ENCODE results near the gene GNPTG. TPM values are rescaled to one million over a fixed set of nuclear protein-coding genes. Genes with fewer than 3 reads are reported as not detected.

Gene GNPTG
- total RNA-seq, 2 donors from 2014 or later, result 99.6 to 132 TPM

DNA sequence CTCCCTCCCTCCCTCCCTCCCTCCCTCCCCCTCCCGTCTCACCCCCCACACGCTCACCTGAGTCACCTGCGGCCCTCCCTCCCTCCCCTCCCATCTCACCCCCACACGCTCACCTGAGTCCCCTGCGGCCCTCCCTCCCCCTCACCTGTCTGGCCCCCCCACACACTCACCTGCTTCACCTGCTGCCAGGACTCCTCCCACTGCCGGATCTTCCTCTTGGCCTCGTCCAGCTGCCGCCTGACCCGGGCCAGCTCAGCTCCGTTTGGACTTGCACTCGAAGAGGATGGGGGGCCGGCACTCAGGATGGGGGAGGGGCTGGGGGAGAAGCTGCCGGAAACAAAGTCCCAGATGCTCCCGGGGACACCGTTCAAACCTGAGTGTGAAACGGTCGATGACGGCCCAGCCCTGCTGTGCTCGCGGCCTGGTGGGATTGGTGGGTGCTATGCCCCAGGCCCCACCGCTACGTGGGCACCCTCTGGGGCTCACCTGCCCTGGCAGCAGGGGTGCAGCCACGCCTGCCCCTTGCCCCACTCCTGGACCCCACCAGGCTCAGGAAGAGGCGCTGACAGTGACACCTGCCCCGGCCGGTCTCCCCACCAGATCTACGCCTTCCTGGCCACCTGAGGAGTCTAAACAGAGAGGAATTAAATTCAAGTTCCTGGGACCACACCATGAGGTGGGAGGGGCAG lies 15.9 kb downstream of the GNPTG start:
- peak; percentile 74 for DNase-seq (ENCODE audit: low spot score)
- no peak for TF ChIP-seq POLR2A (IDR thresholded peaks at IDR 0.05)
- TF ChIP-seq, protein P1, sequence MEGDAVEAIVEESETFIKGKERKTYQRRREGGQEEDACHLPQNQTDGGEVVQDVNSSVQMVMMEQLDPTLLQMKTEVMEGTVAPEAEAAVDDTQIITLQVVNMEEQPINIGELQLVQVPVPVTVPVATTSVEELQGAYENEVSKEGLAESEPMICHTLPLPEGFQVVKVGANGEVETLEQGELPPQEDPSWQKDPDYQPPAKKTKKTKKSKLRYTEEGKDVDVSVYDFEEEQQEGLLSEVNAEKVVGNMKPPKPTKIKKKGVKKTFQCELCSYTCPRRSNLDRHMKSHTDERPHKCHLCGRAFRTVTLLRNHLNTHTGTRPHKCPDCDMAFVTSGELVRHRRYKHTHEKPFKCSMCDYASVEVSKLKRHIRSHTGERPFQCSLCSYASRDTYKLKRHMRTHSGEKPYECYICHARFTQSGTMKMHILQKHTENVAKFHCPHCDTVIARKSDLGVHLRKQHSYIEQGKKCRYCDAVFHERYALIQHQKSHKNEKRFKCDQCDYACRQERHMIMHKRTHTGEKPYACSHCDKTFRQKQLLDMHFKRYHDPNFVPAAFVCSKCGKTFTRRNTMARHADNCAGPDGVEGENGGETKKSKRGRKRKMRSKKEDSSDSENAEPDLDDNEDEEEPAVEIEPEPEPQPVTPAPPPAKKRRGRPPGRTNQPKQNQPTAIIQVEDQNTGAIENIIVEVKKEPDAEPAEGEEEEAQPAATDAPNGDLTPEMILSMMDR (IDR thresholded peaks at IDR 0.05), result no peak
- WGBS, result 56% methylated on average over 27 of the region's 27 CpGs
- intact Hi-C loops (cut with DNase I), result loop anchor here (10.0 kb wide), 1 partner anchor 63 kb away; the partner anchor contains the start of gene UBE2I
- H3K4me3 ChIP-seq, result no peak overlapping the region
- no peaks in the 10 kb centered on the region for H3K27me3 ChIP-seq (replicated peaks; ENCODE audit: insufficient read depth)
- H3K4me1 ChIP-seq (replicated peaks), result peaks cover 5% of the 10 kb centered on the region
- peaks cover 2 to 5% of the 10 kb centered on the region in 2 donors for H3K36me3 ChIP-seq
- no peaks in the 10 kb centered on the region for H3K9me3 ChIP-seq
- peak overlapping the region; percentile 67 to 77 for H3K27ac ChIP-seq

GRCh38 chr16:1371054-1371978 lies 19.6 kb downstream of the GNPTG start:
- no peaks in the 10 kb centered on the region for H3K36me3 ChIP-seq
- no peak overlapping the region for H3K27ac ChIP-seq
- intact Hi-C loops (cut with DNase I), result no loop called here
- TF ChIP-seq POLR2A (IDR thresholded peaks at IDR 0.05) (no peak), POLR2AphosphoS5 (IDR thresholded peaks at IDR 0.05) (no peak)
- TF ChIP-seq, protein P1 (IDR thresholded peaks at IDR 0.05), result no peak
- H3K9me3 ChIP-seq, result no peaks in the 10 kb centered on the region
- no peak overlapping the region for H3K4me3 ChIP-seq
- no peaks in the 10 kb centered on the region for H3K27me3 ChIP-seq (replicated peaks; ENCODE audit: insufficient read depth)
- no peak for DNase-seq (ENCODE audit: low spot score)
- peaks cover 5% of the 10 kb centered on the region for H3K4me1 ChIP-seq (replicated peaks)
- 87% methylated on average over 26 of the region's 33 CpGs for WGBS

GRCh38 chr16:1372292-1372950 lies 20.7 kb downstream of the GNPTG start:
- Histone ChIP-seq H3K36me3 (no peaks in the 10 kb centered on the region), H3K9me3 (no peaks in the 10 kb centered on the region), H3K4me1 (replicated peaks) (peaks cover 5% of the 10 kb centered on the region), H3K27ac (no peak overlapping the region), H3K27me3 (replicated peaks; ENCODE audit: insufficient read depth) (no peaks in the 10 kb centered on the region), H3K4me3 (no peak overlapping the region)
- WGBS, result 92% methylated on average over 16 of the region's 21 CpGs
- TF ChIP-seq POLR2AphosphoS5 (IDR thresholded peaks at IDR 0.05) (no peak), POLR2A (IDR thresholded peaks at IDR 0.05) (no peak)
- TF ChIP-seq, protein P1 (IDR thresholded peaks at IDR 0.05), result no peak
- DNase-seq (ENCODE audit: low spot score), result no peak
- intact Hi-C loops (cut with DNase I), result no loop called here

GRCh38 chr16:1374418-1375297 lies 22.9 kb downstream of the GNPTG start:
- WGBS, result 85% methylated on average over 46 of the region's 46 CpGs
- no peak overlapping the region for H3K4me3 ChIP-seq
- no peak for DNase-seq (ENCODE audit: low spot score)
- intact Hi-C loops (cut with DNase I), result no loop called here
- no peak overlapping the region for H3K27ac ChIP-seq
- no peaks in the 10 kb centered on the region for H3K27me3 ChIP-seq (replicated peaks; ENCODE audit: insufficient read depth)
- H3K9me3 ChIP-seq, result no peaks in the 10 kb centered on the region
- TF ChIP-seq, protein P1 (IDR thresholded peaks at IDR 0.05), result no peak
- no peak for TF ChIP-seq POLR2AphosphoS5 (IDR thresholded peaks at IDR 0.05)
- no peak for TF ChIP-seq POLR2A (IDR thresholded peaks at IDR 0.05)
- H3K36me3 ChIP-seq, result no peaks in the 10 kb centered on the region
- H3K4me1 ChIP-seq (replicated peaks), result no peaks in the 10 kb centered on the region
